Activated naive CD4-positive, alpha-beta T cell treated with anti-CD3 and anti-CD28 coated beads, Interleukin-2, amount 10 ng/mL, durations not matched to agents 7 days and 5 days (primary cell): ENCODE measurements around the gene PLSCR4.
"Not testable (repeated sequence)": the region's sequence is repeated elsewhere in the genome, so short reads cannot be mapped to it uniquely, and the experiment has no call there.

Experiments used
- CTCF ChIA-PET: fragments of 350-600 bp; sonication (Branson Sonifier 250); formaldehyde crosslinking; loops from one replicate; lab custom pipeline; 2021; ENCODE audit warnings: antibody characterized with exemption; lab: Charles Lee
- DNase-seq: peaks from one replicate; pipeline ENCODE4 v3.0.0-alpha.2; 2020
- H3K27ac Mint-ChIP-seq: one replicate; pipeline ENCODE4 v1.8.0; 2021; ENCODE audit warnings: mild to moderate bottlenecking, moderate library complexity, mixed read lengths
- H3K27me3 Mint-ChIP-seq: one replicate; pipeline ENCODE4 v1.8.0; 2021; ENCODE audit warnings: mild to moderate bottlenecking, mixed read lengths
- H3K36me3 Mint-ChIP-seq: one replicate; pipeline ENCODE4 v1.8.0; 2021; ENCODE audit warnings: mixed read lengths
- H3K4me1 Mint-ChIP-seq: one replicate; pipeline ENCODE4 v1.8.0; 2021; ENCODE audit warnings: mixed read lengths
- H3K4me3 Mint-ChIP-seq: one replicate; pipeline ENCODE4 v1.8.0; 2021; ENCODE audit warnings: mild to moderate bottlenecking, moderate library complexity, mixed read lengths
- H3K9me3 Mint-ChIP-seq: one replicate; pipeline ENCODE4 v1.8.0; 2021; ENCODE audit warnings: mixed read lengths

Gene PLSCR4

GRCh38 chr3:146265720-146266119, 14.8 kb upstream of the PLSCR4 start:
- no peak for DNase-seq
- H3K4me3 Mint-ChIP-seq, result no peak overlapping the region
- H3K27ac Mint-ChIP-seq, result no peak overlapping the region
- CTCF ChIA-PET, result interaction anchor here (0.9 kb wide), 1 partner anchor 77 kb away, joined by 3 read pairs; no protein-coding TSS in a partner anchor
- no peaks in the 10 kb centered on the region for H3K36me3 Mint-ChIP-seq
- H3K4me1 Mint-ChIP-seq, result no peaks in the 10 kb centered on the region
- no peaks in the 10 kb centered on the region for H3K27me3 Mint-ChIP-seq
- H3K9me3 Mint-ChIP-seq, result no peaks in the 10 kb centered on the region

- Mint-ChIP-seq H3K27ac (no peak overlapping the region), H3K36me3 (no peaks in the 10 kb centered on the region), H3K4me3 (no peak overlapping the region), H3K27me3 (no peaks in the 10 kb centered on the region), H3K9me3 (no peaks in the 10 kb centered on the region), H3K4me1 (no peaks in the 10 kb centered on the region)
- no peak for DNase-seq
- CTCF ChIA-PET, result no interaction called here
Measured at GRCh38 chr3:146262371-146263110, 11.6 kb upstream of the PLSCR4 start.

GRCh38 chr3:146259880-146260589, 9.1 kb upstream of the PLSCR4 start:
- no peak overlapping the region for H3K4me3 Mint-ChIP-seq
- H3K4me1 Mint-ChIP-seq, result no peaks in the 10 kb centered on the region
- H3K36me3 Mint-ChIP-seq, result no peaks in the 10 kb centered on the region
- no peak for DNase-seq
- no peak overlapping the region for H3K27ac Mint-ChIP-seq
- H3K9me3 Mint-ChIP-seq, result no peaks in the 10 kb centered on the region
- no peaks in the 10 kb centered on the region for H3K27me3 Mint-ChIP-seq
- CTCF ChIA-PET, result no interaction called here

GRCh38 chr3:146256851-146257486, 6.1 kb upstream of the PLSCR4 start:
- Mint-ChIP-seq H3K27ac (no peak overlapping the region), H3K4me1 (no peaks in the 10 kb centered on the region), H3K36me3 (no peaks in the 10 kb centered on the region), H3K9me3 (no peaks in the 10 kb centered on the region), H3K27me3 (peaks cover 5% of the 10 kb centered on the region), H3K4me3 (no peak overlapping the region)
- no peak for DNase-seq
- CTCF ChIA-PET, result no interaction called here

- H3K27ac Mint-ChIP-seq, H3K9me3 Mint-ChIP-seq, H3K36me3 Mint-ChIP-seq, CTCF ChIA-PET, H3K4me3 Mint-ChIP-seq, H3K4me1 Mint-ChIP-seq, DNase-seq: not testable (repeated sequence)
- H3K27me3 Mint-ChIP-seq, result peaks cover 26% of the 10 kb centered on the region
Measured at GRCh38 chr3:146252445-146252844, 1.5 kb upstream of the PLSCR4 start.

- no peak for DNase-seq
- Mint-ChIP-seq H3K4me3 (peak overlapping the region; percentile 69), H3K27me3 (peaks cover 26% of the 10 kb centered on the region), H3K9me3 (no peaks in the 10 kb centered on the region), H3K36me3 (no peaks in the 10 kb centered on the region), H3K4me1 (peaks cover 4% of the 10 kb centered on the region), H3K27ac (no peak overlapping the region)
- CTCF ChIA-PET, result no interaction called here
Measured at GRCh38 chr3:146249921-146250320, 984 bp downstream of the PLSCR4 start.

- no peak overlapping the region for H3K4me3 Mint-ChIP-seq
- H3K36me3 Mint-ChIP-seq, result no peaks in the 10 kb centered on the region
- no peak overlapping the region for H3K27ac Mint-ChIP-seq
- H3K27me3 Mint-ChIP-seq, result peaks cover 23% of the 10 kb centered on the region
- H3K4me1 Mint-ChIP-seq, result peaks cover 4% of the 10 kb centered on the region
- H3K9me3 Mint-ChIP-seq, result no peaks in the 10 kb centered on the region
- DNase-seq, result no peak
- CTCF ChIA-PET, result no interaction called here
Measured at GRCh38 chr3:146247911-146248310, 3.0 kb downstream of the PLSCR4 start.

- Mint-ChIP-seq H3K4me1 (peaks cover 4% of the 10 kb centered on the region), H3K4me3 (no peak overlapping the region), H3K9me3 (no peaks in the 10 kb centered on the region), H3K27me3 (peaks cover 20% of the 10 kb centered on the region), H3K36me3 (no peaks in the 10 kb centered on the region), H3K27ac (no peak overlapping the region)
- CTCF ChIA-PET, result no interaction called here
- DNase-seq, result no peak
Measured at GRCh38 chr3:146246526-146246925, 4.4 kb downstream of the PLSCR4 start.

- no peak overlapping the region for H3K27ac Mint-ChIP-seq
- DNase-seq, result no peak
- no peaks in the 10 kb centered on the region for H3K4me1 Mint-ChIP-seq
- CTCF ChIA-PET, result no interaction called here
- H3K9me3 Mint-ChIP-seq, result no peaks in the 10 kb centered on the region
- H3K4me3 Mint-ChIP-seq, result no peak overlapping the region
- peaks cover 3% of the 10 kb centered on the region for H3K27me3 Mint-ChIP-seq
- no peaks in the 10 kb centered on the region for H3K36me3 Mint-ChIP-seq
Measured at GRCh38 chr3:146243559-146243958, 7.3 kb downstream of the PLSCR4 start.

- no peak overlapping the region for H3K27ac Mint-ChIP-seq
- H3K4me1 Mint-ChIP-seq, result no peaks in the 10 kb centered on the region
- H3K36me3 Mint-ChIP-seq, result no peaks in the 10 kb centered on the region
- peaks cover 3% of the 10 kb centered on the region for H3K9me3 Mint-ChIP-seq
- CTCF ChIA-PET, result no interaction called here
- DNase-seq, result no peak
- no peak overlapping the region for H3K4me3 Mint-ChIP-seq
- peaks cover 3% of the 10 kb centered on the region for H3K27me3 Mint-ChIP-seq
Measured at GRCh38 chr3:146241523-146242240, 9.2 kb downstream of the PLSCR4 start.

- DNase-seq, result no peak
- Mint-ChIP-seq H3K27me3 (peaks cover 4% of the 10 kb centered on the region), H3K9me3 (peaks cover 17% of the 10 kb centered on the region), H3K4me1 (no peaks in the 10 kb centered on the region), H3K4me3 (no peak overlapping the region), H3K36me3 (no peaks in the 10 kb centered on the region), H3K27ac (no peak overlapping the region)
- CTCF ChIA-PET, result interaction anchor here (1.1 kb wide), 1 partner anchor 356 kb away, joined by 3 read pairs; no protein-coding TSS in a partner anchor
Measured at GRCh38 chr3:146233487-146233886, 17.4 kb downstream of the PLSCR4 start.

GRCh38 chr3:146227486-146227885, 23.4 kb downstream of the PLSCR4 start:
- no peaks in the 10 kb centered on the region for H3K27me3 Mint-ChIP-seq
- CTCF ChIA-PET, result interaction anchor here (0.5 to 0.6 kb wide), 2 partner anchors 350 to 367 kb away, joined by 3 read pairs; no protein-coding TSS in a partner anchor
- H3K4me1 Mint-ChIP-seq, result no peaks in the 10 kb centered on the region
- no peaks in the 10 kb centered on the region for H3K9me3 Mint-ChIP-seq
- H3K36me3 Mint-ChIP-seq, result no peaks in the 10 kb centered on the region
- H3K4me3 Mint-ChIP-seq, result no peak overlapping the region
- no peak overlapping the region for H3K27ac Mint-ChIP-seq
- DNase-seq, result no peak

GRCh38 chr3:146226881-146227280, 24.0 kb downstream of the PLSCR4 start:
- Mint-ChIP-seq H3K9me3 (no peaks in the 10 kb centered on the region), H3K36me3 (no peaks in the 10 kb centered on the region), H3K27ac (no peak overlapping the region), H3K27me3 (no peaks in the 10 kb centered on the region), H3K4me3 (no peak overlapping the region), H3K4me1 (no peaks in the 10 kb centered on the region)
- no peak for DNase-seq
- CTCF ChIA-PET, result interaction anchor here (0.5 kb wide), 1 partner anchor 350 kb away, joined by 3 read pairs; no protein-coding TSS in a partner anchor

GRCh38 chr3:146225458-146225857, 25.4 kb downstream of the PLSCR4 start:
- H3K9me3 Mint-ChIP-seq, CTCF ChIA-PET, H3K4me3 Mint-ChIP-seq, H3K4me1 Mint-ChIP-seq, H3K27me3 Mint-ChIP-seq, DNase-seq, H3K36me3 Mint-ChIP-seq, H3K27ac Mint-ChIP-seq: not testable (repeated sequence)
